Nephron (organoid): ENCODE results near the gene SUPT6H.
A peak's percentile ranks its signal among the peaks of the same experiment; 100 is the strongest.

ENCODE experiments used
- H3K27ac Mint-ChIP-seq, 3 experiments: 2 replicates each; pipeline ENCODE4 v1.8.0; 2020; ENCODE audit warnings: mixed read lengths in 3 of 3, mild to moderate bottlenecking in 2 of 3, moderate library complexity in 1 of 3
- H3K27me3 Mint-ChIP-seq: 2 replicates; pipeline ENCODE4 v1.8.0; 2021; ENCODE audit warnings: low read depth, mild to moderate bottlenecking, moderate library complexity, mixed read lengths
- H3K36me3 Mint-ChIP-seq: 2 replicates; pipeline ENCODE4 v1.8.0; 2020; ENCODE audit warnings: low read depth, mixed read lengths
- H3K4me1 Mint-ChIP-seq: 2 replicates; pipeline ENCODE4 v1.8.0; 2020; ENCODE audit warnings: mixed read lengths
- H3K4me3 Mint-ChIP-seq, 3 experiments: 2 replicates each; pipeline ENCODE4 v1.8.0; 2020; ENCODE audit warnings: mild to moderate bottlenecking in 3 of 3, mixed read lengths in 3 of 3, moderate library complexity in 2 of 3
- H3K9me3 Mint-ChIP-seq: 2 replicates; pipeline ENCODE4 v1.8.0; 2020; ENCODE audit warnings: mixed read lengths
- TF ChIP-seq, protein P1 (sequence below), 3 experiments: fragments of 200-600 bp; sonication (generic); IDR thresholded peaks; one replicate each; pipeline ENCODE4 v1.5.0; 2021; ENCODE audit warnings: antibody characterized with exemption in 3 of 3; ENCODE audit not compliant: unreplicated experiment in 3 of 3

The SUPT6H gene

DNA sequence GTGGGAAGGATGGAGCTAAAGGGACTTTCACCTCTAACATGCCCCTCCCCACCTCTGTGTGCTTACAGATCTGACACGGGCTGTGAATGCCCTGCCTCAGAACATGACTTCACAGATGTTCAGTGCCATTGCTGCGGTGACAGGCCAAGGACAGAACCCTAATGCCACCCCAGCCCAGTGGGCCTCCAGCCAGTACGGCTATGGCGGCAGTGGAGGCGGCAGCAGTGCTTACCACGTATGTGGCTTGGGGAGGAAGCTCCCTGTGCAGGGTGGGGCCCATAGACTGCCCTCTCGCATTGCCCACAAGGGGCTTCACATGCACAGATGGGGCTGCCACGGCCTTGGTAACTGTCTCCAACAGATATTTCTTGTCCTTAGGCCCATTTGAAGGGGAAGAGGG is 38.3 kb downstream of the SUPT6H start:
- H3K4me1 Mint-ChIP-seq = no peaks in the 10 kb centered on the region
- H3K27ac Mint-ChIP-seq = no peak overlapping the region
- H3K9me3 Mint-ChIP-seq = no peaks in the 10 kb centered on the region
- no peaks in the 10 kb centered on the region for H3K27me3 Mint-ChIP-seq
- peaks cover 70% of the 10 kb centered on the region for H3K36me3 Mint-ChIP-seq
- H3K4me3 Mint-ChIP-seq = no peak overlapping the region
- TF ChIP-seq, protein P1, sequence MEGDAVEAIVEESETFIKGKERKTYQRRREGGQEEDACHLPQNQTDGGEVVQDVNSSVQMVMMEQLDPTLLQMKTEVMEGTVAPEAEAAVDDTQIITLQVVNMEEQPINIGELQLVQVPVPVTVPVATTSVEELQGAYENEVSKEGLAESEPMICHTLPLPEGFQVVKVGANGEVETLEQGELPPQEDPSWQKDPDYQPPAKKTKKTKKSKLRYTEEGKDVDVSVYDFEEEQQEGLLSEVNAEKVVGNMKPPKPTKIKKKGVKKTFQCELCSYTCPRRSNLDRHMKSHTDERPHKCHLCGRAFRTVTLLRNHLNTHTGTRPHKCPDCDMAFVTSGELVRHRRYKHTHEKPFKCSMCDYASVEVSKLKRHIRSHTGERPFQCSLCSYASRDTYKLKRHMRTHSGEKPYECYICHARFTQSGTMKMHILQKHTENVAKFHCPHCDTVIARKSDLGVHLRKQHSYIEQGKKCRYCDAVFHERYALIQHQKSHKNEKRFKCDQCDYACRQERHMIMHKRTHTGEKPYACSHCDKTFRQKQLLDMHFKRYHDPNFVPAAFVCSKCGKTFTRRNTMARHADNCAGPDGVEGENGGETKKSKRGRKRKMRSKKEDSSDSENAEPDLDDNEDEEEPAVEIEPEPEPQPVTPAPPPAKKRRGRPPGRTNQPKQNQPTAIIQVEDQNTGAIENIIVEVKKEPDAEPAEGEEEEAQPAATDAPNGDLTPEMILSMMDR (IDR thresholded peaks at IDR 0.05; ENCODE audit: unreplicated experiment in 3 of 3) = no peak

DNA sequence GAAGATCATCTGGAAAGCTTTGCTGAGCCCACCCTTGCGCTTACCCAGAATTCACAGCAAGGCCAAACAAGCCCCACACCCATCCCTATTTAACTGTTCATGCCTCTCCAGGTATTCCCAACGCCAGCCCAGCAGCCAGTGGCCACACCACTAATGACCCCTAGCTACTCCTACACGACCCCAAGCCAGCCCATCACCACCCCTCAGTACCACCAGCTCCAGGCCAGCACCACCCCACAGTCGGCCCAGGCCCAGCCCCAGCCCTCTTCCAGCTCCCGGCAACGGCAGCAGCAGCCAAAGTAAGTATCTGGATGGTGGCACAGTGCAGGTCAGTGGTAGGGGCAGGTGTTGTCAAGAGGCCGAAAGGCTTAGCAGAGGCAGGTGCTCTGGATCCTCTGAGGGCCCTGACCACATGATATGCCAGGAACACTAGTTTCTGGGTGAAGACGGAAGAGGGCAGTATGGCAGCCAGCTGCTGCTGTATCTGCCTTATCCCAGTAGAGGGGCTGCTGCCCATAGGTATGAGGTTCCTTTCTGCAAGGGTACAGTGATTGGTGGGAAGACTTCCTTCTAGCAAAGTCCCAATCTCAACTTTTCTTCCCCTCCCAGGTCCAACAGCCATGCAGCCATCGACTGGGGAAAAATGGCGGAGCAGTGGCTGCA is 39.0 kb downstream of the SUPT6H start:
- Mint-ChIP-seq H3K4me3 (no peak overlapping the region), H3K27ac (no peak overlapping the region), H3K36me3 (peaks cover 65% of the 10 kb centered on the region), H3K9me3 (no peaks in the 10 kb centered on the region), H3K27me3 (no peaks in the 10 kb centered on the region), H3K4me1 (no peaks in the 10 kb centered on the region)
- TF ChIP-seq, protein P1 (IDR thresholded peaks at IDR 0.05; ENCODE audit: unreplicated experiment in 3 of 3) = no peak

DNA sequence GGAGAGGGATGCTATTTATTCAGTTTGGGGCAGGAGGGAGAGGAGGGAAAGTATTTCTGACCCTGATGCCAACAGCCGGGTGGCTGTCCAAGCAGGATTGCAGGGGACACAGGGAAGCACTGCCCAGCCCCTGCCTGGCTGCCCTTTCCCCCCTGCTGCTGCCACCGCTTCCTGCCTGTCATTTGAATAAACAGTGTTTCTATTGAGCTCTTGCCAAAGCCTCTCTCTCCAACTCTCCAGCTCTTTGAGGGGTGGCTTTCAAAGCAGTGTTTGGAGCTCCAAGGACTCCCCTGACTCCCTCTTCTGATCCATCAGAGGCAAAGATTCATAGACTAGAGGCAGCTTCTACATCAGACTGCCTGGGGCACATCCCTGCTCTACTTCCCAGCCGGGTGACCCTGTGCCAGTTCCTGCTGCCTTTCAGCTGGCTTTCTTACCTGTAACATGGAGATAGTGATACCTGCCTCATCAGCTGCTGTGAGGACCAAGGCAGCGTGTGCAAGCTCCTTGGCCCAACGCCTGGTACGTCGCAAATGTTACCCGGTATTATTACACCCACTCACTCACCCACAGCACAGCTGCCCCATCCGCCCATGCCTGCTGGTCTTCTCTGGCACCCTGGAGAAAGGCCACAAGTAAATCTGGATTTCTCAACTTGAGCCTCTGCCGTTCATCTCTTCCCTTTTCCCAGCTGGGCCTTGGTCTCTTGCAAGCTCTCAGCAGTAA is 40.2 kb downstream of the SUPT6H start:
- peaks cover 1% of the 10 kb centered on the region for H3K4me1 Mint-ChIP-seq
- H3K4me3 Mint-ChIP-seq = no peak overlapping the region
- no peaks in the 10 kb centered on the region for H3K9me3 Mint-ChIP-seq
- H3K27me3 Mint-ChIP-seq = no peaks in the 10 kb centered on the region
- H3K27ac Mint-ChIP-seq = peak overlapping the region; percentile 10 to 64 (median 42)
- TF ChIP-seq, protein P1 (IDR thresholded peaks at IDR 0.05; ENCODE audit: unreplicated experiment in 3 of 3) = no peak
- H3K36me3 Mint-ChIP-seq = peaks cover 55% of the 10 kb centered on the region

DNA sequence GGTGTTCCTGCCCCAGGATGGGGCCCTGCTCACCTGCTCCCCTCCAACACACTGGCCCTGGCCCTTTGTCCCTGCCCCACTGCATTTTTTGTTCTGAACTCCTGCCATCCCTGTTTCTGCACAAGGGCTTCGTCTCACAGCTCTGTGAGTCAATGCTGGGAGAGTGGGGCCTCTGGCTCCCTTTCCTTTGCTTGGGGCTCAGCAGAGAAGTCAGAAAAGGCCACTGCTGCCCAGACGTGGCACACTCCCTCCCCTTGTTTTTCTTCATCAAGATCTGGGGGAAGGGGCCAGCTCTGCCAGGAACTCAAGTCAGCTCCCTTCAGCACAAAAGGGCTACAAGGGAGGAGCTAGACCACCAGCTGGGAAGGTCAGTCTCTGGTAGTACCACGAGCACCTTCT is 40.7 kb downstream of the SUPT6H start:
- Mint-ChIP-seq H3K4me3 (no peak overlapping the region), H3K36me3 (peaks cover 49% of the 10 kb centered on the region), H3K27ac (peak overlapping the region in 1 of 3 experiments; percentile 42), H3K9me3 (no peaks in the 10 kb centered on the region), H3K4me1 (peaks cover 5% of the 10 kb centered on the region), H3K27me3 (no peaks in the 10 kb centered on the region)
- TF ChIP-seq, protein P1 (IDR thresholded peaks at IDR 0.05; ENCODE audit: unreplicated experiment in 3 of 3) = no peak

DNA sequence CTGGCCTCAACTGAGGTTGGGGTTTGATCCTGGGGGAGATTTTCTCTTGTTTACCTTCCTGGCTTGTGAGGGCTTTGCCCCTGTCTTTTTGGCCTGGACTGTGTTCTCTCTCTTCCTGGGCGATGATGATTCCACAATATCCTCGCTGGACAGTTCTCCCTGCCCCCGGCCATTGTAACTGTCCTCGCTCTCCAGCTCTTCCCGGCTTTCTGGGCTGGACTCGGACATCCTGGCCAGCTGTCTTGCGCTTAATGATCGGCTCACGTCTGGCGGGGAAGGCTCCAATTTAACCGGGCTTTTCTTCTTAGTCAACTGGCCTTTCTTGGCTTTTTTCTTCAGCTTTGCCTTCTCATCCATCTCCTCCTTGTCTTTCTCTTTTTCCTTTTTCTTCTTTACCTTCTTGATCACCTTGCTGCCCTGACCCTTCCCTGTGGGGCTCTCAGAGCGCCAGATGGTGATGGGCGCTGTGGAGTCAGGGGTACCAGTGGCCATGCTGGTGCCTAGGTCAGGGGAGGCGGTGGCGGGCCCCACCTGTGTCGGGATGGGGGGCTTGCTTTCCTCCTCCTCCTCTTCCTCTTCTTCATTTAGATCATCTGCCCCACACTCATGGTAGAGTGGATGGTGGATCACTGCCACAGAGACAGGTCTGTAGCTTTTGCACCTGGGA is 41.7 kb downstream of the SUPT6H start:
- TF ChIP-seq, protein P1 (IDR thresholded peaks at IDR 0.05; ENCODE audit: unreplicated experiment in 3 of 3) = no peak
- H3K36me3 Mint-ChIP-seq = peaks cover 41% of the 10 kb centered on the region
- peaks cover 5% of the 10 kb centered on the region for H3K4me1 Mint-ChIP-seq
- H3K27me3 Mint-ChIP-seq = no peaks in the 10 kb centered on the region
- no peaks in the 10 kb centered on the region for H3K9me3 Mint-ChIP-seq
- H3K27ac Mint-ChIP-seq = peak overlapping the region in 1 of 3 experiments; percentile 20
- no peak overlapping the region for H3K4me3 Mint-ChIP-seq
